Lower leg skin (tissue), 4 donors: ENCODE results near the gene VSIG10. TPM values are rescaled to one million over a fixed set of nuclear protein-coding genes. Genes with fewer than 3 reads are reported as not detected.

ENCODE experiments used
- DNase-seq, 2 donors: peaks; one replicate each; pipeline ENCODE4 v3.0.0-alpha.2; 2019; ENCODE audit warnings: low spot score in 2 of 2
- H3K4me3 ChIP-seq: fragments of 200-600 bp; sonication (generic); 2 replicates; pipeline ENCODE4 v1.5.1; 2017; ENCODE audit warnings: mild to moderate bottlenecking, low read depth; ENCODE audit not compliant: poor library complexity, severe bottlenecking
- CTCF ChIP-seq, 3 donors: fragments of 450-650 bp; IDR thresholded peaks; one replicate each; pipeline ENCODE4 v1.5.1; 2016; ENCODE audit warnings: antibody characterized with exemption in 3 of 3, mild to moderate bottlenecking in 3 of 3, moderate library complexity in 2 of 3
- POLR2A ChIP-seq, 2 donors: fragments of 450-650 bp; IDR thresholded peaks; one replicate each; pipeline ENCODE4 v1.6.1; 2016 to 2017; ENCODE audit warnings: antibody characterized with exemption in 2 of 2, mild to moderate bottlenecking in 1 of 2, moderate library complexity in 1 of 2
- WGBS, 2 donors: methylation state at CpG; one replicate each; pipeline ENCODE4 v1.1.5; 2018; 5-methylcytosine and 5-hydroxymethylcytosine counted together
- intact Hi-C: fragments of 100-400 bp; cut with DNase I; formaldehyde crosslinking; loops from one replicate; pipeline ENCODE4 v1.15.0; 2023; ENCODE audit warnings: low total_unique reads
- total RNA-seq, 4 donors: library from RNA; depleted of rRNA; stranded (reverse); fragments of >200 nt; gene quantifications; one replicate each; pipeline ENCODE4 v1.1.0, GENCODE V29; 2016

Gene VSIG10
- total RNA-seq, 4 donors from 2014 or later = 17.1 to 40.1 (median 29.4) TPM

- DNase-seq = no peak
- 97 to 98% methylated on average over 5 of the region's 5 CpGs for WGBS, 2 donors
- intact Hi-C loops = no loop called here
- H3K4me3 ChIP-seq = no peak overlapping the region
- TF ChIP-seq CTCF (IDR thresholded peaks at IDR 0.05) (no peak), POLR2A (IDR thresholded peaks at IDR 0.05) (no peak)
Measured at GRCh38 chr12:118127867-118128266, 24.1 kb upstream of the VSIG10 start.

- 82 to 87% methylated on average over 13 of the region's 13 CpGs for WGBS, 2 donors
- H3K4me3 ChIP-seq = no peak overlapping the region
- TF ChIP-seq CTCF (IDR thresholded peaks at IDR 0.05) (no peak), POLR2A (IDR thresholded peaks at IDR 0.05) (no peak)
- DNase-seq = no peak
- intact Hi-C loops = no loop called here
Measured at GRCh38 chr12:118126119-118126757, 22.4 kb upstream of the VSIG10 start.

GRCh38 chr12:118125743-118126118 lies 21.9 kb upstream of the VSIG10 start:
- intact Hi-C loops = no loop called here
- no peak overlapping the region for H3K4me3 ChIP-seq
- 90 to 98% methylated on average over 4 of the region's 4 CpGs for WGBS, 2 donors
- DNase-seq = no peak
- TF ChIP-seq POLR2A (IDR thresholded peaks at IDR 0.05) (no peak), CTCF (IDR thresholded peaks at IDR 0.05) (no peak)

- intact Hi-C loops = no loop called here
- WGBS, 2 donors = 93 to 94% methylated on average over 5 of the region's 5 CpGs
- TF ChIP-seq CTCF (IDR thresholded peaks at IDR 0.05) (no peak), POLR2A (IDR thresholded peaks at IDR 0.05) (no peak)
- DNase-seq = no peak
- no peak overlapping the region for H3K4me3 ChIP-seq
Measured at GRCh38 chr12:118124333-118124874, 20.6 kb upstream of the VSIG10 start.

GRCh38 chr12:118122264-118122663 lies 18.5 kb upstream of the VSIG10 start:
- no peak for TF ChIP-seq POLR2A (IDR thresholded peaks at IDR 0.05)
- TF ChIP-seq CTCF (IDR thresholded peaks at IDR 0.05) = no peak
- WGBS, 2 donors = 88 to 96% methylated on average over 6 of the region's 6 CpGs
- no peak overlapping the region for H3K4me3 ChIP-seq
- intact Hi-C loops = no loop called here
- no peak for DNase-seq
